ENCODE results near the gene NEDD1.

The NEDD1 gene

DNA sequence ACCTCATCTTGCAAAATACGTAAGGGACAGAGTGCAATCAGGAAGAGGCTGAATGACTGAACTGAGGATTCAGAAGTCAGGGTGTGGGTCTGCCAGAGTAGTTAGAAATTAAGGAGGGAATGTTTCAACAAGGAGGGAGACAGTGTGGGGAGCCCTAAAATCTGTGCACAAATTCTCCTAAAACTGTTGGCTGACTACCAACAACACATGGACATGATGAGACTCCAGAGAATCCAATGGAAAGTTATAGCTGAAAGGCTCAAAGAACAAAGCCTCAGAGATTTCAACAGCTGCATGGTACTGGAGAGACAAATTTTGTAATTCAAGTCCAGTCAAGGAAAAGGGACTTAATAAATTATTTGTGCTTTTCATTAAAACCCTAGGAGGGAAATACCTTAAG lies 36.1 kb upstream of the NEDD1 start:
- TF ChIP-seq, protein P1, sequence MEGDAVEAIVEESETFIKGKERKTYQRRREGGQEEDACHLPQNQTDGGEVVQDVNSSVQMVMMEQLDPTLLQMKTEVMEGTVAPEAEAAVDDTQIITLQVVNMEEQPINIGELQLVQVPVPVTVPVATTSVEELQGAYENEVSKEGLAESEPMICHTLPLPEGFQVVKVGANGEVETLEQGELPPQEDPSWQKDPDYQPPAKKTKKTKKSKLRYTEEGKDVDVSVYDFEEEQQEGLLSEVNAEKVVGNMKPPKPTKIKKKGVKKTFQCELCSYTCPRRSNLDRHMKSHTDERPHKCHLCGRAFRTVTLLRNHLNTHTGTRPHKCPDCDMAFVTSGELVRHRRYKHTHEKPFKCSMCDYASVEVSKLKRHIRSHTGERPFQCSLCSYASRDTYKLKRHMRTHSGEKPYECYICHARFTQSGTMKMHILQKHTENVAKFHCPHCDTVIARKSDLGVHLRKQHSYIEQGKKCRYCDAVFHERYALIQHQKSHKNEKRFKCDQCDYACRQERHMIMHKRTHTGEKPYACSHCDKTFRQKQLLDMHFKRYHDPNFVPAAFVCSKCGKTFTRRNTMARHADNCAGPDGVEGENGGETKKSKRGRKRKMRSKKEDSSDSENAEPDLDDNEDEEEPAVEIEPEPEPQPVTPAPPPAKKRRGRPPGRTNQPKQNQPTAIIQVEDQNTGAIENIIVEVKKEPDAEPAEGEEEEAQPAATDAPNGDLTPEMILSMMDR (conservative IDR thresholded peaks at IDR 0.05; ENCODE audit: low read depth, low read length) = no peak
- DNase-seq (ENCODE audit: low read depth) = no peak
- no peak overlapping the region for H3K4me3 ChIP-seq (ENCODE audit: low read depth, low read length)

DNA sequence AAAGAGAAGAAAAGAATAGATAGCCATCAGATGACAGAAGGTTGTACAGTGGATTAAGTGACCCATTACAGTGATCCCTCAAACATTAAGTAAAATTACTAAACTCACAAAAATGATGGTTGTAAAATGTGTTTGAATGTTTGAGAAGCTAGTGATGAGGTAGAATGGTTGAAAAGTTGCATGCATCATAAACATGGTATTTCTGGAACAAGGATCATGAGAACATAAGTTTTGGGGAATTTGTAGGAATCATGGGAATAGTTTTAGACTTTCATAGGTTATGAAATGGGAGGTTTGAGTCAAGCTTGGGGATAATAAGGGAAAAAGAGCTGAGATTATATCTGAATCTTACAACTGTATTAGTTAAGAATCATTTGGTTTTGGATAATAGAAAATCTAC lies 34.1 kb upstream of the NEDD1 start:
- DNase-seq (ENCODE audit: low read depth) = no peak
- H3K4me3 ChIP-seq (ENCODE audit: low read depth, low read length) = no peak overlapping the region
- TF ChIP-seq, protein P1 (conservative IDR thresholded peaks at IDR 0.05; ENCODE audit: low read depth, low read length) = no peak

DNA sequence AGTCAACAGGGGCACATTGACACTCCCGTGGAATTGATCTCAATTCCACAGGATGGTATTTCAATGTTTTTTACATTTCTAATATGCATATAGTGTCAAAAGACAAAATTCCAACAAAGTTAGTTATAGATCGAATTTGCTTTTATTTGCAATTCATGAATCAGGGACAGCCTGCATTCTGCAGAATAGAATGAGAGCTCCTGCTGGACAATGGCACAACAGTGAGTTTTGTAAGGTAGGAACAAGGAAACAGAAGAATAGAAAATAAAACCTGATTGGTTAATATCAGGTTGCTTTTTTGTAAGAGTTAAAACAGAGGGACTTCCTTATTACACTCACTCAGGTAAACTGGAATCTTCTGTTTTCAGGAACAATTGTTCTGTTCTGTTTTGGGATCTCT lies 32.8 kb upstream of the NEDD1 start:
- H3K4me3 ChIP-seq (ENCODE audit: low read depth, low read length) = no peak overlapping the region
- TF ChIP-seq, protein P1 (conservative IDR thresholded peaks at IDR 0.05; ENCODE audit: low read depth, low read length) = no peak
- no peak for DNase-seq (ENCODE audit: low read depth)

DNA sequence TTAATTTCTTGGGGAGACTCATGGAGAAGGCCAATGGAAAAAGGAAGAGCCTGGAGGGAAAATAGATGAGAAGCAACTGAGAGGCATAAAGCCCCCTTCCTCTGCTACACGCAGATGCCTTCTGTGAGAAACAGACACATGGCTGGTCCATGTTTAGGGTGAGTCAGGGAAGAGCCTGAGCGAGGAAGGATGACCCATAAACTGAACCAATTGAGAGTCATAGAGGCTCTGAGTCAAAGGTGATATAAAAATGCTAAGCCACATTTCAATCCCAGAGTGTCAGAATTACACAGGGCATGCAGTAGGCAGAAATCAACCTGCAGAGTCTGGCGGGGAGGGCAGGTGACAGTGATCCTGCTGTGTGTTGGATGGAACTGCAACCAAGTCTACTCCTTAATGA lies 30.1 kb upstream of the NEDD1 start:
- H3K4me3 ChIP-seq (ENCODE audit: low read depth, low read length) = no peak overlapping the region
- no peak for DNase-seq (ENCODE audit: low read depth)
- TF ChIP-seq, protein P1 (conservative IDR thresholded peaks at IDR 0.05; ENCODE audit: low read depth, low read length) = no peak

DNA sequence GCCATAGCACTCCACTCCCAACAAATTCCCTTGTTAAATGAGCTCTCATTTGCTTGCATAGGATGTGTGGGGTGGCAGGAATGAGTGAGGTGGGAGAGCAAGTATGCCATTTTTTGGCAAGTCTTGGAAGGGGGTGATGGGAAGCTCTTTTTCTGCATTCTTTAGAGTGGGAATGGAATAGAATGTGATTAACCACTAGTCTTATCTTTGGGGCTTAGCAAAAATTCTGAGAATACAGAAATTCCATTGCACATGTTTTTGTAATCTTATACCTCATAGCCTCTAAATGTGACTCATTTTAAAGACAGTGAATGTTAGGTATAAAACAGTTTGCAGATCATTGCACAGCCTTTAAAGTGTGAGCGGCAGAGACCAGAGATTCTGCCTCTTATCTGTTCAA lies 28.4 kb upstream of the NEDD1 start:
- H3K4me3 ChIP-seq (ENCODE audit: low read depth, low read length) = no peak overlapping the region
- TF ChIP-seq, protein P1 (conservative IDR thresholded peaks at IDR 0.05; ENCODE audit: low read depth, low read length) = no peak
- DNase-seq (ENCODE audit: low read depth) = peak; percentile 77

DNA sequence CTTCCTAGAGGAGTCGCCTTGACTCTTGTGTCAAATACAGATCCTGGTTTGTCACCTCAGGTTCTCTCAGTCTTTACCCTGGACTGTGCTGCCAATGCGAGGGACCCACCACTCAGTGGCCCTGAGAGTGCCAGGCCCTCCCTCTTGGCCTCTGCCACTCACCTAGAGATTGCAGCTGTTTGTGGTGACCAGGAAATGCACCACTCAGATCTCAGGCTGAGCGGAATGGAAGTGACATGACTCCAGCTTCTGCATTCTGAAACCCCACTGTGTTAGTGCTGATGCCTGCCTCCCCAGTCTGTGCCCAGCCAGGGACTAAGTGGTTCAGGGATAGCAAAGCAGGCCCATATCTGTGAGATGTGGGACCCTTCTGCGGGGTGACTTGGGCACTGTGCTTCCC lies 27.8 kb upstream of the NEDD1 start:
- peak; percentile 13 for DNase-seq (ENCODE audit: low read depth)
- no peak overlapping the region for H3K4me3 ChIP-seq (ENCODE audit: low read depth, low read length)
- TF ChIP-seq, protein P1 (conservative IDR thresholded peaks at IDR 0.05; ENCODE audit: low read depth, low read length) = no peak

DNA sequence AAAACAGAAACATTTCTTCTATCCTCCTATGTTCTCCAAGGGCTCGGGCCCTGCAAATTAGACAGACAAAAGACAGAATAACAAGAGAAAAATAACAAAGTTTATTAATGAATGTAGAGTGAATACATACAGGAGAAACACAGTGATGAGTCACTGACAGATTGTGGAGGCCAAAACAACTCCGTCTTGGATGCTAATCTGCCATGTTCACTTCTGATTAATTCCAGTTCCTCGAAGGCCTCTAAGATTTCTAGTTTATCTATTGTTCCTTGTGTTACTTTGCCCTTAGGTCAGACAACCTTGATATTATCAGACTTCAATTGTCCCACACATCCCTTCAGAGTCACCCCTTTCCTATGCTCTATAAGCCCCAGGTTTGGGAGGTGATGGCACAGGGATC lies 26.8 kb upstream of the NEDD1 start:
- DNase-seq (ENCODE audit: low read depth) = peak; percentile 8
- TF ChIP-seq, protein P1 (conservative IDR thresholded peaks at IDR 0.05; ENCODE audit: low read depth, low read length) = no peak
- H3K4me3 ChIP-seq (ENCODE audit: low read depth, low read length) = no peak overlapping the region

All from choroid plexus epithelial cell (primary cell).